Neural cell (in vitro differentiated cells): ENCODE results near the gene RFC5. TPM values are rescaled to one million over a fixed set of nuclear protein-coding genes. Genes with fewer than 3 reads are reported as not detected.
"Not testable (repeated sequence)": the region's sequence is repeated elsewhere in the genome, so short reads cannot be mapped to it uniquely, and the experiment has no call there.

Experiments
- H2AFZ ChIP-seq: fragments of 200-600, 300-800 bp; sonication (generic), shearing (Covaris generic); 2 replicates; pipeline ENCODE4 v1.6.0; 2014; ENCODE audit warnings: low read depth, mild to moderate bottlenecking, antibody characterized with exemption, low read length, moderate library complexity
- H3F3A ChIP-seq: fragments of 200-600 bp; shearing (Covaris generic); 2 replicates; pipeline ENCODE4 v1.6.1; 2016; ENCODE audit warnings: mild to moderate bottlenecking, moderate library complexity, mixed read lengths, antibody characterized with exemption, low read length; ENCODE audit not compliant: insufficient read depth, poor library complexity, severe bottlenecking
- H3K27ac ChIP-seq: fragments of 200-600, 300-800 bp; sonication (generic), shearing (Covaris generic); 2 replicates; pipeline ENCODE4 v1.5.1; 2014; ENCODE audit warnings: mild to moderate bottlenecking, low read length, moderate library complexity
- H3K27me3 ChIP-seq: fragments of 300-800, 200-600 bp; sonication (generic), shearing (Covaris generic); 2 replicates; pipeline ENCODE4 v1.6.0; 2014; ENCODE audit warnings: mild to moderate bottlenecking, low read depth, low read length, moderate library complexity; ENCODE audit not compliant: insufficient read depth
- H3K36me3 ChIP-seq: fragments of 300-800, 200-600 bp; sonication (generic), shearing (Covaris generic); 2 replicates; pipeline ENCODE4 v1.5.1; 2014; ENCODE audit warnings: mild to moderate bottlenecking, antibody characterized with exemption, low read length, moderate library complexity; ENCODE audit not compliant: insufficient read depth
- H3K4me2 ChIP-seq: fragments of 300-800, 200-600 bp; sonication (generic), shearing (Covaris generic); 2 replicates; pipeline ENCODE4 v1.6.0; 2014; ENCODE audit warnings: mild to moderate bottlenecking, low read length
- H3K4me3 ChIP-seq: fragments of 300-800, 200-600 bp; sonication (generic), shearing (Covaris generic); 2 replicates; pipeline ENCODE4 v1.5.1; 2014; ENCODE audit warnings: mild to moderate bottlenecking, low read length, moderate library complexity
- H3K79me2 ChIP-seq: fragments of 200-600 bp; shearing (Covaris generic); replicated peaks from 2 replicates; pipeline ENCODE4 v1.6.0; 2014; ENCODE audit warnings: mild to moderate bottlenecking, low read length, moderate library complexity; ENCODE audit not compliant: insufficient read depth
- H3K9ac ChIP-seq: fragments of 300-800, 200-600 bp; sonication (generic), shearing (Covaris generic); 2 replicates; pipeline ENCODE4 v1.6.1; 2016; ENCODE audit warnings: mild to moderate bottlenecking, low read length, mixed read lengths
- H3K9me2 ChIP-seq: fragments of 200-600 bp; shearing (Covaris generic); 2 replicates; pipeline ENCODE4 v1.6.1; 2016; ENCODE audit warnings: mild to moderate bottlenecking, low read length, mixed read lengths; ENCODE audit not compliant: insufficient read depth
- H3K9me3 ChIP-seq: fragments of 200-600, 300-800 bp; sonication (generic), shearing (Covaris generic); 2 replicates; pipeline ENCODE4 v1.6.1; 2016; ENCODE audit warnings: mild to moderate bottlenecking, mixed run types, low read length, moderate library complexity, mixed read lengths
- H4K20me1 ChIP-seq: fragments of 200-600 bp; shearing (Covaris generic); 2 replicates; pipeline ENCODE4 v1.6.1; 2016; ENCODE audit warnings: mild to moderate bottlenecking, mixed run types; ENCODE audit not compliant: insufficient read depth
- EP300 ChIP-seq: fragments of 450-650 bp; conservative IDR thresholded peaks from 2 replicates; pipeline ENCODE4 v1.6.1; 2014; ENCODE audit warnings: antibody characterized with exemption, mild to moderate bottlenecking, moderate library complexity; ENCODE audit not compliant: poor library complexity, severe bottlenecking
- EZH2 ChIP-seq: fragments of 200-600, 300-800 bp; shearing (Covaris generic), sonication (generic); IDR thresholded peaks from 2 replicates; pipeline ENCODE4 v1.6.1; 2014; ENCODE audit warnings: antibody characterized with exemption, low read length, borderline replicate concordance, mild to moderate bottlenecking; ENCODE audit not compliant: insufficient read depth, poor library complexity, severe bottlenecking
- MXI1 ChIP-seq: fragments of 450-650 bp; conservative IDR thresholded peaks from 2 replicates; pipeline ENCODE4 v1.6.1; 2014; ENCODE audit warnings: antibody characterized with exemption, mild to moderate bottlenecking; ENCODE audit not compliant: poor library complexity, severe bottlenecking
- POLR2AphosphoS5 ChIP-seq: IDR thresholded peaks from 2 replicates; pipeline ENCODE4 v1.6.1; 2012
- RAD21 ChIP-seq: fragments of 450-650 bp; conservative IDR thresholded peaks from 2 replicates; pipeline ENCODE4 v1.6.1; 2014; ENCODE audit warnings: antibody characterized with exemption, mild to moderate bottlenecking, moderate library complexity
- SMC3 ChIP-seq: fragments of 450-650 bp; conservative IDR thresholded peaks from 2 replicates; pipeline ENCODE4 v1.6.1; 2014; ENCODE audit warnings: antibody characterized with exemption, mild to moderate bottlenecking, moderate library complexity; ENCODE audit not compliant: poor library complexity
- TAF1 ChIP-seq: IDR thresholded peaks from 2 replicates; pipeline ENCODE4 v1.6.1; 2012; ENCODE audit warnings: low read depth
- polyA plus RNA-seq: library from polyadenylated mRNA; depleted of rRNA; stranded (reverse); fragments of >200 nt; gene quantifications from 2 replicates; pipeline ENCODE4 v1.2.3, GENCODE V29; 2014
- TF ChIP-seq, protein P1 (sequence below): IDR thresholded peaks from 2 replicates; pipeline ENCODE4 v1.6.1; 2012; ENCODE audit warnings: borderline replicate concordance
- TF ChIP-seq, protein P2 (sequence below): fragments of 450-650 bp; IDR thresholded peaks from 2 replicates; pipeline ENCODE4 v1.5.1; 2014; ENCODE audit warnings: antibody characterized with exemption, mild to moderate bottlenecking, moderate library complexity; ENCODE audit not compliant: poor library complexity, severe bottlenecking

RFC5 gene
- polyA plus RNA-seq, 1 donor from 2014 or later = 39.4 TPM

DNA sequence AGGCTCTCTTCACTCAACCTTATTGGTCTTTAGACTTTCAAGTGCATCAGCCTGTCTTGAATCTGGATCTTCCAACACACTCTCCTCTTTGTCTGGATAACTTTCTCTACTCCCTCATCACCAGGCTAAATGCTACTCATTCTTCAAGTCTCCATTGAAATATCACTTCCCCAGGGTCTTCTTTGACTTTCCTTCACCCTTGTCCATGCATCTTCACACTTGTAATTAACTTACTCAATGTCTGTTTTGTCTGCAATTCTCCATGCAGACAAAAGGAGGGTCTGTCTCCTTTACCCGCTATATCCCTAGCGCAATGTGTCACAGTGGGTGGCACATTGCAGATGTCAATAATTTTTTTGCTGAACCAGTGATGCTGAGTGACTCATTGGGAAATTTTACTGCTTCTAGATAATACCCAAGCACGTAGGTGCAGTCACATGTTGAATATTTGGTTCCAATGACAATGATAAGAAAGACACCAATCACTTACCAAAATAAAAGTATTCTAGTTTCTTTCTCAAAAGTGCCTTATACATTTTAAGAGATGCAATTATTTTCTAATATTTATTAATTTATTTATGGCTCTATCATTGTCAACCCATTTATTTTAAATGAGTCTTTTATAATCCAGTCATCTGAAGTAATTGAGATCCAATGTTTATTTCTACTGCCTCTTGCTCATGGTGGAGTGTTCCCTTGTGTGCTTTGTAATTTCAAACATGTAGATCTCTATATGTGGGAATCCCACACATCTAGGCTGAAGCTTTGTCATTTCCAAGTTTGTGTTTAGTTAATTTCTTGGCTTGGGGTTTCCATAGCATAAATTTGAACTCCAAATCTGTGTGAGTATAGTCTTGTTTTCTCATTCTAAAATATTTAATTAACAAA, 21.7 kb upstream of the RFC5 start:
- Histone ChIP-seq H4K20me1 (no peaks in the 10 kb centered on the region), H2AFZ (no peak overlapping the region), H3K9me2 (no peaks in the 10 kb centered on the region), H3K27me3 (no peaks in the 10 kb centered on the region), H3K79me2 (no peaks in the 10 kb centered on the region), H3K27ac (no peak overlapping the region), H3K9me3 (no peaks in the 10 kb centered on the region), H3K4me3 (no peak overlapping the region), H3K36me3 (no peaks in the 10 kb centered on the region), H3K4me2 (no peak overlapping the region), H3F3A (no peaks in the 10 kb centered on the region), H3K9ac (no peak overlapping the region)
- TF ChIP-seq TAF1 = no peak
- TF ChIP-seq RAD21 = no peak
- TF ChIP-seq, protein P1, sequence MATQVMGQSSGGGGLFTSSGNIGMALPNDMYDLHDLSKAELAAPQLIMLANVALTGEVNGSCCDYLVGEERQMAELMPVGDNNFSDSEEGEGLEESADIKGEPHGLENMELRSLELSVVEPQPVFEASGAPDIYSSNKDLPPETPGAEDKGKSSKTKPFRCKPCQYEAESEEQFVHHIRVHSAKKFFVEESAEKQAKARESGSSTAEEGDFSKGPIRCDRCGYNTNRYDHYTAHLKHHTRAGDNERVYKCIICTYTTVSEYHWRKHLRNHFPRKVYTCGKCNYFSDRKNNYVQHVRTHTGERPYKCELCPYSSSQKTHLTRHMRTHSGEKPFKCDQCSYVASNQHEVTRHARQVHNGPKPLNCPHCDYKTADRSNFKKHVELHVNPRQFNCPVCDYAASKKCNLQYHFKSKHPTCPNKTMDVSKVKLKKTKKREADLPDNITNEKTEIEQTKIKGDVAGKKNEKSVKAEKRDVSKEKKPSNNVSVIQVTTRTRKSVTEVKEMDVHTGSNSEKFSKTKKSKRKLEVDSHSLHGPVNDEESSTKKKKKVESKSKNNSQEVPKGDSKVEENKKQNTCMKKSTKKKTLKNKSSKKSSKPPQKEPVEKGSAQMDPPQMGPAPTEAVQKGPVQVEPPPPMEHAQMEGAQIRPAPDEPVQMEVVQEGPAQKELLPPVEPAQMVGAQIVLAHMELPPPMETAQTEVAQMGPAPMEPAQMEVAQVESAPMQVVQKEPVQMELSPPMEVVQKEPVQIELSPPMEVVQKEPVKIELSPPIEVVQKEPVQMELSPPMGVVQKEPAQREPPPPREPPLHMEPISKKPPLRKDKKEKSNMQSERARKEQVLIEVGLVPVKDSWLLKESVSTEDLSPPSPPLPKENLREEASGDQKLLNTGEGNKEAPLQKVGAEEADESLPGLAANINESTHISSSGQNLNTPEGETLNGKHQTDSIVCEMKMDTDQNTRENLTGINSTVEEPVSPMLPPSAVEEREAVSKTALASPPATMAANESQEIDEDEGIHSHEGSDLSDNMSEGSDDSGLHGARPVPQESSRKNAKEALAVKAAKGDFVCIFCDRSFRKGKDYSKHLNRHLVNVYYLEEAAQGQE = no peak
- TF ChIP-seq POLR2AphosphoS5 = no peak
- TF ChIP-seq SMC3 = no peak
- TF ChIP-seq EZH2 = no peak
- TF ChIP-seq, protein P2, sequence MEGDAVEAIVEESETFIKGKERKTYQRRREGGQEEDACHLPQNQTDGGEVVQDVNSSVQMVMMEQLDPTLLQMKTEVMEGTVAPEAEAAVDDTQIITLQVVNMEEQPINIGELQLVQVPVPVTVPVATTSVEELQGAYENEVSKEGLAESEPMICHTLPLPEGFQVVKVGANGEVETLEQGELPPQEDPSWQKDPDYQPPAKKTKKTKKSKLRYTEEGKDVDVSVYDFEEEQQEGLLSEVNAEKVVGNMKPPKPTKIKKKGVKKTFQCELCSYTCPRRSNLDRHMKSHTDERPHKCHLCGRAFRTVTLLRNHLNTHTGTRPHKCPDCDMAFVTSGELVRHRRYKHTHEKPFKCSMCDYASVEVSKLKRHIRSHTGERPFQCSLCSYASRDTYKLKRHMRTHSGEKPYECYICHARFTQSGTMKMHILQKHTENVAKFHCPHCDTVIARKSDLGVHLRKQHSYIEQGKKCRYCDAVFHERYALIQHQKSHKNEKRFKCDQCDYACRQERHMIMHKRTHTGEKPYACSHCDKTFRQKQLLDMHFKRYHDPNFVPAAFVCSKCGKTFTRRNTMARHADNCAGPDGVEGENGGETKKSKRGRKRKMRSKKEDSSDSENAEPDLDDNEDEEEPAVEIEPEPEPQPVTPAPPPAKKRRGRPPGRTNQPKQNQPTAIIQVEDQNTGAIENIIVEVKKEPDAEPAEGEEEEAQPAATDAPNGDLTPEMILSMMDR = no peak
- no peak for TF ChIP-seq EP300
- no peak for TF ChIP-seq MXI1

DNA sequence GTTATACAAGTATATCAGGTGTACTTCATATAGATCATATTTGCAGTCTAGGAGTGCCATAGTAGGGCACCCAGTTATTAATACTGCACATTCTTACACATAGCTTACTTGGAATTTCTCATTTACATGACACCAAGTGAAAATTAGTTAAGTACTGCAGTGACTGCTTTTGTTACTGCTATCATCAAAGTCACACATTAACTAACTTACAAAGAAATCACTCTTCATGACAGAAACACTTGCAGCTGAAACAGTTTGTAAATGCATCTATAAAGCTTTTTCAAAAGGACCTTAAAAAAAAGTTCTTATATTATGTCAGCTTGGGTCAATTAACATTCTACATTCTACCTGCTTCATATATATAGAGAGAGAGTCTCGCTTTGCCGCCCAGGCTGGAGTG, 17.8 kb upstream of the RFC5 start:
- H3K9ac ChIP-seq = no peak overlapping the region
- no peaks in the 10 kb centered on the region for H3K9me2 ChIP-seq
- TF ChIP-seq EZH2 (no peak), EP300 (no peak), POLR2AphosphoS5 (no peak), TAF1 (no peak), RAD21 (no peak), MXI1 (no peak), SMC3 (no peak)
- TF ChIP-seq, protein P1 = no peak
- TF ChIP-seq, protein P2 = no peak
- H3K4me3 ChIP-seq = no peak overlapping the region
- no peak overlapping the region for H3K4me2 ChIP-seq
- H3K79me2 ChIP-seq = no peaks in the 10 kb centered on the region
- H2AFZ ChIP-seq = no peak overlapping the region
- H3K36me3 ChIP-seq = no peaks in the 10 kb centered on the region
- H4K20me1 ChIP-seq = no peaks in the 10 kb centered on the region
- no peaks in the 10 kb centered on the region for H3F3A ChIP-seq
- no peaks in the 10 kb centered on the region for H3K27me3 ChIP-seq
- no peaks in the 10 kb centered on the region for H3K9me3 ChIP-seq
- no peak overlapping the region for H3K27ac ChIP-seq

DNA sequence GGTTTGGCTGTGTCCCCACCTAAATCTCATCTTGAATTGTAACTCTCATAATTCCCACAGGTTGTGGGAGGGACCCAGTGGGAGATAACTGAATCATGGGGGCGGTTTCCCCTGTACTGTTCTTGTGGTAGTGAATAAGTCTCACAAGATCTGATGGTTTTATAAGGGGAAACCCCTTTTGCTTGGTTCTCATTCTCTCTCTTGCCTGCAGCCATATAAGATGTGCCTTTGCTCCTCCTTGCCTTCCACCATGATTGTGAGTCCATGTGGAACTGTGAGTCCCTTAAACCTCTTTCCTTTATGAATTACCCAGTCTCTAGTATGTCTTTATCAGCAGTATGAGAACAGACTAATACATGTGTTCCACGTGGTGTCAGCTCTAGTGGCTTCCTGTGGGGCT, 16.7 kb upstream of the RFC5 start:
- not testable (repeated sequence) for H3F3A ChIP-seq, H3K9ac ChIP-seq, H3K27me3 ChIP-seq, H2AFZ ChIP-seq, H3K79me2 ChIP-seq, H3K4me3 ChIP-seq, H3K9me3 ChIP-seq, H3K9me2 ChIP-seq, H3K36me3 ChIP-seq, H4K20me1 ChIP-seq, H3K27ac ChIP-seq, H3K4me2 ChIP-seq
